Measurements from ENCODE around the gene ESRRB.

ESRRB gene

DNA sequence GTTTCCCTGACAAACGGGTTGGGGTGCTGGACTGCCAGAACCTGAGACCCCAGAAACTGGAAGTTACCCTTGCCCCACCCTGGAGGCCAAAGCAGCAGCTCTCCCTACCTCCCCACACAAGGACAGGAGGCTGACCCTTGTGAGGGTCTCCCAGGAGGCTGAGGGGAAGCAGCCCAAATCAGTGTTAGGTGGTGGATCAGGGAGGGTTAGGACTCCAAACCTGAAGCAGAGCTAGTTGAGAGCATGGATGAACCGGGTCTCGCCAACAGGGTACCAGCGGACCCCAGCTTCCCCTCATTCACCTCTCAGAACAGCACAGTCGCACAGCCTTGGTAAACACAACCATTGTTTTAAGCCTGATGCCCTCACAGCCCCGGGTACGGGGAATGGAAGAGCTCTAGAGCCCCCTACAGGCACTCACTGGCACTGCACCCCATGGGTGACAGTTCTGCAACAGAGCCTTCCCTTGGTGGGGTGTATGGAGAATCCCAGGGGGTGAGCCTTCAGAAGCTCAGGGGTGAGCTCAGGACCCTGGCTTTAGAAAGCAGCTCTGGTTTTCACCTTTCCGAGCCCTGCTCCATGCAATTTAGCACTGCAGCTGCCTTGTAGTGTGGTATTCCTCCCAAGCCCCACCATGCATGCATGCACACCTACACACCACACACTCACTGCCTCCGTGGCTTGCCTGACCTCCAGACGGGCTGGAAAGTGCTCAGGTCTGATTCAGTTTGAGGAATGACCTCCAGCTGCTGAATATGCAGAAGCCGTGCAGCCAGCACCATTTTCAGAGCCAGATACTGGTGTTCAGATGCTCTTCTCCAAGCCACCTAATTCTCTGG, 11.2 kb downstream of the ESRRB start:
- H3K27ac ChIP-seq (ENCODE audit: insufficient read depth in 1 of 2, low read depth in 1 of 2, low read length in 2 of 2, poor library complexity in 1 of 2, severe bottlenecking in 2 of 2), result no peak overlapping the region
- CTCF ChIA-PET, result interaction anchor here (0.5 to 4.3 kb wide), 22 partner anchors 9 to 677 kb away, joined by 3 to 16 read pairs (median 4); no protein-coding TSS in a partner anchor

DNA sequence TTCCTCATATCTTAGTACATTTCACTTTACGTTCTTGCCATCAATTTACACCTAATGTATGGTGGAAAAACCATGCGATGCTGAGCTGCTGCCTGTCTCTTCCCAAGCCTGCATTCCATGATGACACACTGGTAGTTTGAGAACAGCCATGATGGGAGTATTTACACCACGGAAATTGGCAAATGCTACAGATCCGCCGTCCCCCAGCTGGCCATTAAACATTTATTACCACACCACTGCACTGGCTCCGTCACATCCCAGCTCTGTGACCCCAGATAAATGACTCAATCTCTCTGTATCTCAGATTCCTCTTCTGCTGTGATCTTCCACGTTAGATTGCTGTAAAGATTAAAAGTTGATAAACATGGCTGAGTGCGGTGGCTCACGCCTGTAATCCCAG, 13.9 kb downstream of the ESRRB start:
- Histone ChIP-seq H3K9me3 (ENCODE audit: control extremely low read depth in 1 of 5, control insufficient read depth in 4 of 5, insufficient read depth in 2 of 5, low read depth in 1 of 5, low read length in 4 of 5) (no peaks in the 10 kb centered on the region), H3K36me3 (ENCODE audit: control insufficient read depth in 4 of 4, insufficient read depth in 4 of 4, low read length in 3 of 4) (no peaks in the 10 kb centered on the region), H3K4me3 (ENCODE audit: control insufficient read depth in 1 of 7, extremely low read depth in 1 of 7, insufficient read depth in 4 of 7, low read depth in 2 of 7, low read length in 6 of 7) (no peak overlapping the region), H3K27me3 (replicated peaks in 2 of 5; ENCODE audit: control insufficient read depth in 4 of 5, insufficient read depth in 5 of 5, low read length in 4 of 5) (peaks cover 4 to 26% (median 17%) of the 10 kb centered on the region in 5 experiments), H3K4me1 (ENCODE audit: control extremely low read depth in 1 of 4, control insufficient read depth in 4 of 4, insufficient read depth in 4 of 4, low read length in 3 of 4) (no peaks in the 10 kb centered on the region), H3K27ac (ENCODE audit: insufficient read depth in 1 of 2, low read depth in 1 of 2, low read length in 2 of 2, poor library complexity in 1 of 2, severe bottlenecking in 2 of 2) (no peak overlapping the region)
- CTCF ChIA-PET, result interaction anchor here (1.0 to 4.3 kb wide), 4 partner anchors 37 to 812 kb away, joined by 4 to 16 read pairs (median 4); no protein-coding TSS in a partner anchor
- DNase-seq, result no peak
- 98% methylated on average over 4 of the region's 9 CpGs for WGBS (ENCODE audit: insufficient coverage)
- POLR2A ChIA-PET, result interaction anchor here (1.1 kb wide), 1 partner anchor 67 kb away, joined by 3 read pairs; no protein-coding TSS in a partner anchor

More for the DNA sequence above, 11.2 kb downstream of the ESRRB start:
- no peaks in the 10 kb centered on the region for H3K9me3 ChIP-seq (ENCODE audit: control extremely low read depth in 1 of 5, control insufficient read depth in 4 of 5, insufficient read depth in 2 of 5, low read depth in 1 of 5, low read length in 4 of 5)
- no peak overlapping the region for H3K4me3 ChIP-seq (ENCODE audit: control insufficient read depth in 1 of 7, extremely low read depth in 1 of 7, insufficient read depth in 4 of 7, low read depth in 2 of 7, low read length in 6 of 7)
- peaks cover 13 to 53% (median 39%) of the 10 kb centered on the region in 5 experiments for H3K27me3 ChIP-seq (replicated peaks in 2 of 5; ENCODE audit: control insufficient read depth in 4 of 5, insufficient read depth in 5 of 5, low read length in 4 of 5)
- no peaks in the 10 kb centered on the region for H3K4me1 ChIP-seq (ENCODE audit: control extremely low read depth in 1 of 4, control insufficient read depth in 4 of 4, insufficient read depth in 4 of 4, low read length in 3 of 4)
- POLR2A ChIA-PET, result no interaction called here
- WGBS (ENCODE audit: insufficient coverage), result 16% methylated on average over 11 of the region's 11 CpGs
- H3K36me3 ChIP-seq (ENCODE audit: control insufficient read depth in 4 of 4, insufficient read depth in 4 of 4, low read length in 3 of 4), result no peaks in the 10 kb centered on the region
- peak; percentile 48 to 78 (median 67) for DNase-seq

DNA sequence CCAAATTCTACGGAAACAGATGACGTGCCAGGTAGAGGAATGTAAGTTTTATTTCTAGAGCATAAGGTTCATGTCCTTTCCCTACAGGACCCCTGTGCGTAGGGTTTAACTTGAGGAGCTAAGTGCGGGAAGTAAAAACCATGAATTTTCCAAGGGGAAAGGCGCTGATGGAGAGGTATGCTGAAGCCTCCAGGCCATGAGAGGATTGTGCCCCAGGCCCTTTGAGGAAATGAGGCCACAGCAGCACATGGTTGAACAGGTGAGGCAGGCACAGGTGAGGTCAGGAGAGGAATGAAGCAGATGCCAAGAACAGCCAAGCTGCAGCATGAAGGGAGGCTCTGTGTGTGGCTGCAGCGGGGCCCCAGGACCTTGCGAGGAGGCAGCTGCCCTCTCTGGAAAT, 14.7 kb downstream of the ESRRB start:
- H3K27ac ChIP-seq (ENCODE audit: insufficient read depth in 1 of 2, low read depth in 1 of 2, low read length in 2 of 2, poor library complexity in 1 of 2, severe bottlenecking in 2 of 2), result no peak overlapping the region
- H3K36me3 ChIP-seq (ENCODE audit: control insufficient read depth in 4 of 4, insufficient read depth in 4 of 4, low read length in 3 of 4), result no peaks in the 10 kb centered on the region
- POLR2A ChIA-PET, result no interaction called here
- no peaks in the 10 kb centered on the region for H3K4me1 ChIP-seq (ENCODE audit: control extremely low read depth in 1 of 4, control insufficient read depth in 4 of 4, insufficient read depth in 4 of 4, low read length in 3 of 4)
- H3K4me3 ChIP-seq (ENCODE audit: control insufficient read depth in 1 of 7, extremely low read depth in 1 of 7, insufficient read depth in 4 of 7, low read depth in 2 of 7, low read length in 6 of 7), result no peak overlapping the region
- CTCF ChIA-PET, result no interaction called here
- H3K9me3 ChIP-seq (ENCODE audit: control extremely low read depth in 1 of 5, control insufficient read depth in 4 of 5, insufficient read depth in 2 of 5, low read depth in 1 of 5, low read length in 4 of 5), result no peaks in the 10 kb centered on the region
- DNase-seq, result no peak
- 100% methylated on average over 5 of the region's 7 CpGs for WGBS (ENCODE audit: insufficient coverage)
- H3K27me3 ChIP-seq (replicated peaks in 2 of 5; ENCODE audit: control insufficient read depth in 4 of 5, insufficient read depth in 5 of 5, low read length in 4 of 5), result peaks cover 0 to 18% (median 12%) of the 10 kb centered on the region in 5 experiments

DNA sequence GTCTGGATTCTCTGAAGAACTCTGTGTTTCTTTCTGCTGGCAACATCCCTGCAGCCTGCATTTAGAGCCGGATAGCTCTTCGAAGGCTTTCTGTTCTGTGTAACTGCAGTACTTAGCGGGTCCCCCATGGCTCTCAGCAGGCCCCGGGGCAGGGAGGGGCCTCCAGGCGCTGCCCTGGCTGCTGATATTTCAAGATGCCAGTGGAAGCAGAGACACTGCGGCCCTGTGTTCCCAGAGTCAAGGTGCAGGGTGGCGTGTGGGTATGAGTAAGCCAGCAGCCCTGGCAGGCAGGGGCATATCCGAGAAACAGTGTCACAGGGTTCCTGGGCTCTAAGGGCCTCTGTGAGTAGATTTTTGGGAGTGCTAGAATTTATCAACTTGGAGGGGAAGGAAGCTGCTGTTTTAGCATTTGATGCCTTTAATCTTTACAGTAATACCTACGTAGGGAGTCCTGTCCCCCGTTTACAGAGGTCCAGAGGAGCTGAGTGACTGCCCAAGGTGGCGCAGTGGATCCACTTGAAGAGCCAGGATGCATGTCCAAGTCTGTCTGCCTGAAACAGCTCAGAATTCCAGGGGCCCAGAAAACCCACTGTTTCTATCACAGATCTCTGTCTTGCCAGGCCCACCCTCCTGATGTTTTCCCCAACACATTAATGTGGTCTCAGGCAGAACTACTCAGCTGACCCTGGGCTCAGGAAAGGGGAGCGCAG, 16.2 kb downstream of the ESRRB start:
- H3K36me3 ChIP-seq (ENCODE audit: control insufficient read depth in 4 of 4, insufficient read depth in 4 of 4, low read length in 3 of 4), result no peaks in the 10 kb centered on the region
- POLR2A ChIA-PET, result no interaction called here
- WGBS (ENCODE audit: insufficient coverage), result 98% methylated on average over 12 of the region's 12 CpGs

DNA sequence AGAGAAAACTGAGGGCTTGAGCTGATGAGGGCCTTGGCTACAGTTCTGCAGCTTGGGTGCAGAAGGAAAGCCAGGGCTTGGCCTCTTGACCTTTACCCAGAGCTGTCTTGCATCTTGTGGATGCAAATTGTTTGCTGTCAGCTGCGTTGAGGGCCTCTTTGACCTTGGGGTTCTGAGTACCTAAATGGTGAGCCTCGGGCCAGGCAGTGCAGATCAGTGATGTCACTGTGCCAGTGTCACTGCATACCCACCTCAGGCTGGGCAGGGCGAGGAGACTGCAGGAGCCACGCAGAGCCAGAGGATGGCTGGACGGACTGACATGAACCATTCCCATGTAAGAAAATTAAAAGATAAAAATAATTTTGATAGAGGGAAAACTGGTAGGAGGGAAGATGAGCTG, 18.6 kb downstream of the ESRRB start:
- Histone ChIP-seq H3K4me3 (ENCODE audit: control insufficient read depth in 1 of 7, extremely low read depth in 1 of 7, insufficient read depth in 4 of 7, low read depth in 2 of 7, low read length in 6 of 7) (no peak overlapping the region), H3K4me1 (ENCODE audit: control extremely low read depth in 1 of 4, control insufficient read depth in 4 of 4, insufficient read depth in 4 of 4, low read length in 3 of 4) (no peaks in the 10 kb centered on the region), H3K9me3 (ENCODE audit: control extremely low read depth in 1 of 5, control insufficient read depth in 4 of 5, insufficient read depth in 2 of 5, low read depth in 1 of 5, low read length in 4 of 5) (no peaks in the 10 kb centered on the region), H3K27me3 (replicated peaks in 2 of 5; ENCODE audit: control insufficient read depth in 4 of 5, insufficient read depth in 5 of 5, low read length in 4 of 5) (peaks cover 0 to 26% (median 9%) of the 10 kb centered on the region in 5 experiments), H3K27ac (ENCODE audit: insufficient read depth in 1 of 2, low read depth in 1 of 2, low read length in 2 of 2, poor library complexity in 1 of 2, severe bottlenecking in 2 of 2) (no peak overlapping the region), H3K36me3 (ENCODE audit: control insufficient read depth in 4 of 4, insufficient read depth in 4 of 4, low read length in 3 of 4) (no peaks in the 10 kb centered on the region)
- WGBS (ENCODE audit: insufficient coverage), result 90% methylated on average over 3 of the region's 5 CpGs
- no peak for DNase-seq
- ChIA-PET CTCF (no interaction called here), POLR2A (no interaction called here)

More for the DNA sequence above, 16.2 kb downstream of the ESRRB start:
- Histone ChIP-seq H3K4me1 (ENCODE audit: control extremely low read depth in 1 of 4, control insufficient read depth in 4 of 4, insufficient read depth in 4 of 4, low read length in 3 of 4) (no peaks in the 10 kb centered on the region), H3K4me3 (ENCODE audit: control insufficient read depth in 1 of 7, extremely low read depth in 1 of 7, insufficient read depth in 4 of 7, low read depth in 2 of 7, low read length in 6 of 7) (no peak overlapping the region), H3K27me3 (replicated peaks in 2 of 5; ENCODE audit: control insufficient read depth in 4 of 5, insufficient read depth in 5 of 5, low read length in 4 of 5) (peaks cover 0 to 12% (median 5%) of the 10 kb centered on the region in 5 experiments), H3K27ac (ENCODE audit: insufficient read depth in 1 of 2, low read depth in 1 of 2, low read length in 2 of 2, poor library complexity in 1 of 2, severe bottlenecking in 2 of 2) (no peak overlapping the region), H3K9me3 (ENCODE audit: control extremely low read depth in 1 of 5, control insufficient read depth in 4 of 5, insufficient read depth in 2 of 5, low read depth in 1 of 5, low read length in 4 of 5) (no peaks in the 10 kb centered on the region)
- CTCF ChIA-PET, result interaction anchor here (1.5 kb wide), 1 partner anchor 14 kb away, joined by 3 read pairs; no protein-coding TSS in a partner anchor
- no peak for DNase-seq

DNA sequence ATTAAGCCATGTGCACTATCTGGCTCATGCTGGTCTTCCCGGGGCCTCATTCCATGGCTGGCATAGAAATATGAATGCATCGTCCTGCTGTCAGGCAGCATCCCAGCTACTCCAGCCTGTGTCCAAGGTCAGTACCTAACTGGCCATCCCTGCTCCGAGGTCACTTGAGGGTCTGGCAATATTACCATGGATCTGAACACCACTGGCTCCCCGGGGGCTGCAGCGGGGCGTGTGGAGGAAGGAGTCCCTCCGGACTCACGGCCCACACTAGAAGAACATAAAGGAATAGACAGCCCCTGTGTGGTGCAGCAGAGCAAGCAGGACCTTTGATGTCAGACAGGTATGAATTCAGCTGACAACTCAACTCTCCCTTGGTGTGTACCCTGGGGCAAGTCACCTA, 19.2 kb downstream of the ESRRB start:
- no peaks in the 10 kb centered on the region for H3K4me1 ChIP-seq (ENCODE audit: control extremely low read depth in 1 of 4, control insufficient read depth in 4 of 4, insufficient read depth in 4 of 4, low read length in 3 of 4)
- peaks cover 0 to 31% (median 10%) of the 10 kb centered on the region in 5 experiments for H3K27me3 ChIP-seq (replicated peaks in 2 of 5; ENCODE audit: control insufficient read depth in 4 of 5, insufficient read depth in 5 of 5, low read length in 4 of 5)
- ChIA-PET POLR2A (no interaction called here), CTCF (no interaction called here)
- DNase-seq, result no peak
- H3K27ac ChIP-seq (ENCODE audit: insufficient read depth in 1 of 2, low read depth in 1 of 2, low read length in 2 of 2, poor library complexity in 1 of 2, severe bottlenecking in 2 of 2), result no peak overlapping the region
- no peak overlapping the region for H3K4me3 ChIP-seq (ENCODE audit: control insufficient read depth in 1 of 7, extremely low read depth in 1 of 7, insufficient read depth in 4 of 7, low read depth in 2 of 7, low read length in 6 of 7)
- WGBS (ENCODE audit: insufficient coverage), result 91% methylated on average over 8 of the region's 8 CpGs
- H3K36me3 ChIP-seq (ENCODE audit: control insufficient read depth in 4 of 4, insufficient read depth in 4 of 4, low read length in 3 of 4), result no peaks in the 10 kb centered on the region
- H3K9me3 ChIP-seq (ENCODE audit: control extremely low read depth in 1 of 5, control insufficient read depth in 4 of 5, insufficient read depth in 2 of 5, low read depth in 1 of 5, low read length in 4 of 5), result no peaks in the 10 kb centered on the region
